Measurements from ENCODE around the gene KANK2.
"Not testable (repeated sequence)": the region's sequence is repeated elsewhere in the genome, so short reads cannot be mapped to it uniquely, and the experiment has no call there.

The KANK2 gene

GRCh38 chr19:11140023-11140538 is 57.3 kb downstream of the KANK2 start:
- not testable (repeated sequence) for DNase-seq (ENCODE audit: low spot score)

GRCh38 chr19:11138601-11139300 is 58.6 kb downstream of the KANK2 start:
- no peak for DNase-seq (ENCODE audit: low spot score)

GRCh38 chr19:11137542-11138384 is 59.6 kb downstream of the KANK2 start:
- peak; percentile 75 for DNase-seq (ENCODE audit: low spot score)

GRCh38 chr19:11136400-11137101 is 60.8 kb downstream of the KANK2 start:
- DNase-seq (ENCODE audit: low spot score) = no peak

- DNase-seq (ENCODE audit: low spot score) = no peak
Observed at GRCh38 chr19:11131471-11131870, 65.9 kb downstream of the KANK2 start.

- peak; percentile 45 for DNase-seq (ENCODE audit: low spot score)
Observed at GRCh38 chr19:11130824-11131455, 66.4 kb downstream of the KANK2 start.

GRCh38 chr19:11127905-11128304 is 69.4 kb downstream of the KANK2 start:
- DNase-seq (ENCODE audit: low spot score) = no peak

GRCh38 chr19:11125994-11126685 is 71.2 kb downstream of the KANK2 start:
- DNase-seq (ENCODE audit: low spot score) = peak; percentile 66

- DNase-seq (ENCODE audit: low spot score) = not testable (repeated sequence)
Observed at GRCh38 chr19:11124157-11124556, 73.2 kb downstream of the KANK2 start.

GRCh38 chr19:11123114-11123513 is 74.2 kb downstream of the KANK2 start:
- DNase-seq (ENCODE audit: low spot score) = no peak

GRCh38 chr19:11121963-11122362 is 75.4 kb downstream of the KANK2 start:
- not testable (repeated sequence) for DNase-seq (ENCODE audit: low spot score)

GRCh38 chr19:11116507-11116906 is 80.8 kb downstream of the KANK2 start:
- DNase-seq (ENCODE audit: low spot score) = no peak

GRCh38 chr19:11115895-11116446 is 81.4 kb downstream of the KANK2 start:
- no peak for DNase-seq (ENCODE audit: low spot score)

GRCh38 chr19:11115042-11115441 is 82.3 kb downstream of the KANK2 start:
- DNase-seq (ENCODE audit: low spot score) = no peak

Measured in pons (tissue), 1 donor.